Ascending aorta (tissue), 2 donors: ENCODE data around the gene AP3S1. TPM values are rescaled to one million over a fixed set of nuclear protein-coding genes. Genes with fewer than 3 reads are reported as not detected.

ENCODE experiments used
- DNase-seq, 2 donors: peaks; one replicate each; pipeline ENCODE4 v3.0.0-alpha.2; 2019; ENCODE audit warnings: low spot score in 2 of 2
- H3K27ac ChIP-seq, 2 donors: fragments of 200-600 bp; sonication (generic); one replicate each; pipeline ENCODE4 v1.5.1; 2016 to 2017; ENCODE audit warnings: mild to moderate bottlenecking in 1 of 2
- H3K27me3 ChIP-seq: fragments of 200-600 bp; sonication (generic); one replicate; pipeline ENCODE4 v1.5.1; 2017
- H3K36me3 ChIP-seq, 2 donors: fragments of 200-600 bp; sonication (generic); one replicate each; pipeline ENCODE4 v1.5.1; 2016
- H3K4me1 ChIP-seq, 2 donors: fragments of 200-600 bp; sonication (generic); one replicate each; pipeline ENCODE4 v1.5.1; 2016 to 2017; ENCODE audit warnings: mild to moderate bottlenecking in 1 of 2
- H3K4me3 ChIP-seq, 2 donors: fragments of 200-600 bp; sonication (generic); one replicate each; pipeline ENCODE4 v1.5.1; 2016 to 2017; ENCODE audit warnings: mild to moderate bottlenecking in 1 of 2
- H3K9me3 ChIP-seq, 2 donors: fragments of 200-600 bp; sonication (generic); one replicate each; pipeline ENCODE4 v1.5.1; 2016
- intact Hi-C: fragments of 100-400 bp; cut with DNase I; formaldehyde crosslinking; loops from one replicate; pipeline ENCODE4 v1.15.1; 2023
- total RNA-seq: library from RNA; depleted of rRNA; stranded (reverse); fragments of >200 nt; gene quantifications from one replicate; pipeline ENCODE4 v1.1.0, GENCODE V29; 2016
- TF ChIP-seq, protein P1 (sequence below), 3 experiments: fragments of 200-600 bp in 2 of 3; fragments of 450-650 bp in 1 of 3; sonication (generic) in 2 of 3; IDR thresholded peaks; one replicate each; pipeline ENCODE4 v1.5.1; 2016 to 2019; ENCODE audit warnings: antibody characterized with exemption in 3 of 3, mild to moderate bottlenecking in 1 of 3, moderate library complexity in 1 of 3

The AP3S1 gene
- total RNA-seq, 1 donor from 2014 or later: 140 TPM

DNA sequence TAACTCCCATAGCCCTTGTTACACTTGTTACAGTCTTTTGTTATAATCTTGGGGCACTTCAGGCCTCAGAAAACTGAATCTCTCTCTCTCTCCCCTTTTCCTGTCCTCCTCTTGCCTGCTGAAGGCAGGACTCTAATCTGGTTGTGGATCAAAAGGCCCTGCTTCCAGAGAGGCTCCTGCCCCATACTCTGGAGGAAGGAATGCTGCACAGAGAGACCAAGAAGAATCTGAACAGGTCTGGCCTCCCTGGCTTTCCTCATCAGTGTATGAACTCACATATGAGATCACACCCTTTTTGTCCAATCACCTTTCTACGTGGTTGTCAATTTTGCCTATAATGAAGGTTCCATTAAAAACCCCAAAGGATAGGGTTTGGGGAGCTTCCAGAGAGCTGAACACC is 94.3 kb downstream of the AP3S1 start:
- intact Hi-C loops: no loop called here
- Histone ChIP-seq H3K36me3 (no peaks in the 10 kb centered on the region), H3K27ac (no peak overlapping the region), H3K4me1 (no peaks in the 10 kb centered on the region), H3K4me3 (no peak overlapping the region), H3K9me3 (no peaks in the 10 kb centered on the region), H3K27me3 (no peaks in the 10 kb centered on the region)
- DNase-seq: no peak
- TF ChIP-seq, protein P1, sequence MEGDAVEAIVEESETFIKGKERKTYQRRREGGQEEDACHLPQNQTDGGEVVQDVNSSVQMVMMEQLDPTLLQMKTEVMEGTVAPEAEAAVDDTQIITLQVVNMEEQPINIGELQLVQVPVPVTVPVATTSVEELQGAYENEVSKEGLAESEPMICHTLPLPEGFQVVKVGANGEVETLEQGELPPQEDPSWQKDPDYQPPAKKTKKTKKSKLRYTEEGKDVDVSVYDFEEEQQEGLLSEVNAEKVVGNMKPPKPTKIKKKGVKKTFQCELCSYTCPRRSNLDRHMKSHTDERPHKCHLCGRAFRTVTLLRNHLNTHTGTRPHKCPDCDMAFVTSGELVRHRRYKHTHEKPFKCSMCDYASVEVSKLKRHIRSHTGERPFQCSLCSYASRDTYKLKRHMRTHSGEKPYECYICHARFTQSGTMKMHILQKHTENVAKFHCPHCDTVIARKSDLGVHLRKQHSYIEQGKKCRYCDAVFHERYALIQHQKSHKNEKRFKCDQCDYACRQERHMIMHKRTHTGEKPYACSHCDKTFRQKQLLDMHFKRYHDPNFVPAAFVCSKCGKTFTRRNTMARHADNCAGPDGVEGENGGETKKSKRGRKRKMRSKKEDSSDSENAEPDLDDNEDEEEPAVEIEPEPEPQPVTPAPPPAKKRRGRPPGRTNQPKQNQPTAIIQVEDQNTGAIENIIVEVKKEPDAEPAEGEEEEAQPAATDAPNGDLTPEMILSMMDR (IDR thresholded peaks at IDR 0.05): no peak

DNA sequence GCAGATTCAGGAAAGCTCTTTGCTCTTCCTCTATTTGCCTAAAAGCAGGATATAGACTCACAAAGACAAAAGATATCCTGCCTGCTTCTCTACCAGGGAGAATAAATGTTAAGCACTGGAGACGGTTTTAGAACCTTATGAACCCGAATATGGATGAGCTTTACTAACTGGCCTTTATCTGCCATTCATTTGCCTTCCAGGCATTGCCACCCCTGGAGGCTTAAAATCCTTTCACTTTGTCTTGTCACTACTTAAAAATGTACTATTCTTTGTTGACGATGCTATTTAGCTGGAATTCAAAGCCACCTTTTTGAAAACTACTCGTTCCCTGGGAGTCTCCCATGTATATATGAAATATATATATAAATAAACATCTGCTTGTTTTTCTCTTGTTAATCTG is 97.3 kb downstream of the AP3S1 start:
- Histone ChIP-seq H3K27ac (no peak overlapping the region), H3K27me3 (no peaks in the 10 kb centered on the region), H3K4me3 (no peak overlapping the region), H3K9me3 (no peaks in the 10 kb centered on the region), H3K4me1 (no peaks in the 10 kb centered on the region), H3K36me3 (no peaks in the 10 kb centered on the region)
- DNase-seq: no peak
- TF ChIP-seq, protein P1 (IDR thresholded peaks at IDR 0.05): no peak
- intact Hi-C loops: no loop called here

DNA sequence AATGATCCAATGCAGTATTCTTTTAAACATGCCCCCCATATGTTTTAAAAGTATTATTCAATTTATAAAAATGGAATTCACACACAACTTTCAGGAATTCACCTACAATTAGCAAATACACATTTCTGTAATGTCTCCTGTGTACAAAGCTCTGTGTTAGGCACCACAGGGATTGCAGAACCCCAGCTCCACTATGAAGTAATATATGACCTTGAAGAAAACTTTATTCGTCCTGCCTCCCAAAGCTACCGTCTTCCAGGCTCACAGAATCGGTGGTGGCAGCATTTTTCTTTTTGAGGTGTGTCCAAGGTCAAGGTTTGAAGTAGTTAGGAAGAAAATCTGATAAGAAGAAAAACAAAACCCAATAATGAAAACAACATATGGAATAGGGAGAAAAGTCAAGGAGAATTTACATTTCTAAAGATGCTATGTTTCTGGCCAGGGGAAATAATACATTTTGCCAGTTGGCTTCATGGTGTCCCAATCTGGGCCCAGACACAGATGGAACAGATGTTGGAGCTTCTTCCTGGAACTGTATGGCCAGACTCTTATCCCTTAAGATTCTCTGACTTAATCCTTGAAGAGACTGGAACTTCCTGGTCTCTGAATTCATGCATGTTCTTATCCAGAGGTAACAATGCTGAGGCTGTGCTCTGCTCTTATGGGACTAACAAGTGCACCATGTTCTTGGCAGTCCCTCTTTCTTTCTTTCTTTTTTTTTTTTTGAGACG is 98.5 kb downstream of the AP3S1 start:
- no peak overlapping the region for H3K27ac ChIP-seq
- TF ChIP-seq, protein P1 (IDR thresholded peaks at IDR 0.05): no peak
- intact Hi-C loops: no loop called here
- H3K4me3 ChIP-seq: no peak overlapping the region
- no peaks in the 10 kb centered on the region for H3K9me3 ChIP-seq
- no peak for DNase-seq
- H3K36me3 ChIP-seq: no peaks in the 10 kb centered on the region
- H3K27me3 ChIP-seq: no peaks in the 10 kb centered on the region
- H3K4me1 ChIP-seq: no peaks in the 10 kb centered on the region

GRCh38 chr5:115941051-115941675 is 99.4 kb downstream of the AP3S1 start:
- Histone ChIP-seq H3K36me3 (no peaks in the 10 kb centered on the region), H3K27ac (no peak overlapping the region), H3K27me3 (no peaks in the 10 kb centered on the region), H3K4me3 (no peak overlapping the region), H3K9me3 (no peaks in the 10 kb centered on the region), H3K4me1 (no peaks in the 10 kb centered on the region)
- intact Hi-C loops: no loop called here
- TF ChIP-seq, protein P1 (IDR thresholded peaks at IDR 0.05): no peak
- DNase-seq: no peak

DNA sequence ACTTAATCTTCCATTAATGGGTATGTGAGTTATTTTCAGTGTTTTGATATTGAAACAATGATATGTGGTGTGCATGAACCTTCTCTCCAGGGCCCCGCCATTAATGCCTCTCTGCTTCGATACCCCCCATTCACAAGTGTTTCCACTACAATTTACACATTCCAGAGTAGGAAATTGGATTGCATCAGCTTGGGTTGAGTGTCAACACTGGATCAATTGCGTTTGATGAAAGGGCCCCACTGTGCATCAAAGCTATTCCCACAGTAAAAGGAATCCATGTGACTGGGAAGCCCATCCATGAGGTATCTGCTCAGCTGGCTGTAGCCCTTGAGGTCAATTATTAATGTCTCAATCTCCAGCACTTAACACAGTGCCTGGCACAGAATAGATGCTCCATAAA is 102.8 kb downstream of the AP3S1 start:
- no peak for DNase-seq
- no peak overlapping the region for H3K4me3 ChIP-seq
- no peaks in the 10 kb centered on the region for H3K27me3 ChIP-seq
- no peak overlapping the region for H3K27ac ChIP-seq
- H3K36me3 ChIP-seq: no peaks in the 10 kb centered on the region
- TF ChIP-seq, protein P1 (IDR thresholded peaks at IDR 0.05): no peak
- H3K9me3 ChIP-seq: no peaks in the 10 kb centered on the region
- H3K4me1 ChIP-seq: no peaks in the 10 kb centered on the region
- intact Hi-C loops: no loop called here
